ENCODE data around the gene PPIH.

Gene PPIH

GRCh38 chr1:42682739-42683531 is 24.7 kb downstream of the PPIH start:
- TF ChIP-seq CTCF (conservative IDR thresholded peaks at IDR 0.05) (no peak), ZFX (IDR thresholded peaks at IDR 0.05) (peak; percentile 73)
- H3K27ac ChIP-seq, result peak overlapping the region; percentile 97

GRCh38 chr1:42684139-42684538 is 25.9 kb downstream of the PPIH start:
- TF ChIP-seq CTCF (conservative IDR thresholded peaks at IDR 0.05) (no peak), ZFX (IDR thresholded peaks at IDR 0.05) (no peak)
- no peak overlapping the region; the same call in 1 of the 2 replicates for H3K27ac ChIP-seq

- TF ChIP-seq CTCF (conservative IDR thresholded peaks at IDR 0.05) (no peak), ZFX (IDR thresholded peaks at IDR 0.05) (no peak)
- H3K27ac ChIP-seq, result no peak overlapping the region
These were observed 28.2 kb downstream of the PPIH start for GRCh38 chr1:42686418-42686817.

- TF ChIP-seq CTCF (conservative IDR thresholded peaks at IDR 0.05) (no peak), ZFX (IDR thresholded peaks at IDR 0.05) (no peak)
- H3K27ac ChIP-seq, result no peak overlapping the region
These were observed 31.7 kb downstream of the PPIH start for GRCh38 chr1:42689912-42690311.

GRCh38 chr1:42690477-42691156 is 32.4 kb downstream of the PPIH start:
- TF ChIP-seq ZFX (IDR thresholded peaks at IDR 0.05) (no peak), CTCF (conservative IDR thresholded peaks at IDR 0.05) (peak; percentile 22; the same call in 1 of the 2 replicates)
- no peak overlapping the region for H3K27ac ChIP-seq

GRCh38 chr1:42691157-42691498 is 32.9 kb downstream of the PPIH start:
- TF ChIP-seq ZFX (IDR thresholded peaks at IDR 0.05) (no peak), CTCF (conservative IDR thresholded peaks at IDR 0.05) (peak; percentile 12; the same call in 1 of the 2 replicates)
- no peak overlapping the region for H3K27ac ChIP-seq

GRCh38 chr1:42692461-42692860 is 34.2 kb downstream of the PPIH start:
- H3K27ac ChIP-seq, result peak overlapping the region; percentile 38; the same call in 1 of the 2 replicates
- TF ChIP-seq ZFX (IDR thresholded peaks at IDR 0.05), result no peak
- TF ChIP-seq CTCF (conservative IDR thresholded peaks at IDR 0.05), result no peak

Data from C4-2B (cell line).